ENCODE results near the gene ATP6V0D1. TPM values are rescaled to one million over a fixed set of nuclear protein-coding genes. Genes with fewer than 3 reads are reported as not detected.

ATP6V0D1 gene
- total RNA-seq, 6 experiments from 2014 or later, result 102 to 130 (median 118) TPM

DNA sequence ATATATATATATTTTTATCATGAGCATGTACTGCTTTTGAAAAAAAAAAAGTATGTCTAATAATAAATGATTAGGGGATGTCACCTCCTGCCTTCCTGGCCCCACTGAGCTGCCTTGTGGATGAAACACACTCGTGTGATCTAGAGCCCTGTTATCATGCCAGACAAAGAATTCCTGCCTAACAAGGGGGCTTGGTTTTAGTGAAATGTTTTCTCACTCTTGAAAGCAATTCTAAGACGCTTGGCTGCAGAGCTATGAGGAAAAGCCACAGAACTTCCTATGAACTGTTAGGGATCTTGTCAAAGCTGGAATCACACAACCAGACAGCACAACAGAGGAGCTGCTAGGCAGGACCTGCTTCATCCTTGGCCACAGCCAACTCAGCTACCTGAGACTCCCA lies 68.7 kb downstream of the ATP6V0D1 start:
- Mint-ChIP-seq H3K4me3 (no peak overlapping the region), H3K4me1 (ENCODE audit: low read depth) (peaks cover 29% of the 10 kb centered on the region), H3K36me3 (ENCODE audit: low read depth) (no peaks in the 10 kb centered on the region), H3K27ac (no peak overlapping the region), H3K27me3 (ENCODE audit: insufficient read depth) (peaks cover under 1% of the 10 kb centered on the region; the same call in 1 of the 2 replicates), H3K9me3 (no peaks in the 10 kb centered on the region)
- TF ChIP-seq, protein P1, sequence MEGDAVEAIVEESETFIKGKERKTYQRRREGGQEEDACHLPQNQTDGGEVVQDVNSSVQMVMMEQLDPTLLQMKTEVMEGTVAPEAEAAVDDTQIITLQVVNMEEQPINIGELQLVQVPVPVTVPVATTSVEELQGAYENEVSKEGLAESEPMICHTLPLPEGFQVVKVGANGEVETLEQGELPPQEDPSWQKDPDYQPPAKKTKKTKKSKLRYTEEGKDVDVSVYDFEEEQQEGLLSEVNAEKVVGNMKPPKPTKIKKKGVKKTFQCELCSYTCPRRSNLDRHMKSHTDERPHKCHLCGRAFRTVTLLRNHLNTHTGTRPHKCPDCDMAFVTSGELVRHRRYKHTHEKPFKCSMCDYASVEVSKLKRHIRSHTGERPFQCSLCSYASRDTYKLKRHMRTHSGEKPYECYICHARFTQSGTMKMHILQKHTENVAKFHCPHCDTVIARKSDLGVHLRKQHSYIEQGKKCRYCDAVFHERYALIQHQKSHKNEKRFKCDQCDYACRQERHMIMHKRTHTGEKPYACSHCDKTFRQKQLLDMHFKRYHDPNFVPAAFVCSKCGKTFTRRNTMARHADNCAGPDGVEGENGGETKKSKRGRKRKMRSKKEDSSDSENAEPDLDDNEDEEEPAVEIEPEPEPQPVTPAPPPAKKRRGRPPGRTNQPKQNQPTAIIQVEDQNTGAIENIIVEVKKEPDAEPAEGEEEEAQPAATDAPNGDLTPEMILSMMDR (IDR thresholded peaks at IDR 0.05), result no peak
- no peak for DNase-seq

DNA sequence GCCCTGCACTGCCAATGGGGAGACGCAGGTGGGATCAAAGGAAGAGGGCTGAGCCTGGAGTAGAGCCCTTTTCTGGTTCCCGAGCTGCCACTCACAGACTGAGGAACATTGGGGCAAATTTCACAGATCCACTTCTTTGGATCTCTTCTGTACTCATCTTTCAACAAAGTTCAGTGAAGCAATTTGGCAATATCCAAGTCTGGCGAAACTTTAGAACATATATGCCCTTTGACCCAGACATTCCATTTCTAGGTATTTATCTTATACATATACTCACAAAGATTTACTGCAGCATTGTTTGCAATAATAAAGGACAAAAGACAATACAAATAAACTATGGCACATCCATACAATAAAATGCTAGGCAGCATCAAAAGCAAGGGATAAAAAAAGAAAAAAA lies 69.6 kb downstream of the ATP6V0D1 start:
- Mint-ChIP-seq H3K27ac (no peak overlapping the region), H3K9me3 (no peaks in the 10 kb centered on the region), H3K36me3 (ENCODE audit: low read depth) (no peaks in the 10 kb centered on the region), H3K27me3 (ENCODE audit: insufficient read depth) (no peaks in the 10 kb centered on the region), H3K4me3 (no peak overlapping the region), H3K4me1 (ENCODE audit: low read depth) (peaks cover 31% of the 10 kb centered on the region)
- DNase-seq, result no peak
- TF ChIP-seq, protein P1 (IDR thresholded peaks at IDR 0.05), result no peak

DNA sequence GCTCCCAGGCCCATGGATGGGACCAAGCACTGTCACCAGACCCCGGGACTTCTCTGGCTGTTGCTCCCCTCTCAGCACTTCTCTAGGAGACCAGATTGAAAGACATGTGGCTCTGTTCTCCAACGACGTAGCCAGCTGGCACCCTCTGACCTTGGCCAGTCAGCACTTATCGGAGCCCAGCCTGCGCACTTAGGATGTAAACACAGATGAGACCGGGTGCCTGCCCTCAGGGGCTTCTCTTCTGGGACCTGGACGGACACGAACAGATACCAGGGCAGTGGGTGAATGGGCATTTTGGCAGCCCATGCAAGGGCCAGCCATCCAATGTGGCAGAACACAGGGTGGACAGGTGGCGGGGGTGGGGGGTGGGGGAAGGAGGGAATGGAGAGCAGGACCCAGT lies 71.3 kb downstream of the ATP6V0D1 start:
- TF ChIP-seq, protein P1 (IDR thresholded peaks at IDR 0.05), result no peak
- no peak for DNase-seq
- Mint-ChIP-seq H3K4me3 (no peak overlapping the region), H3K4me1 (ENCODE audit: low read depth) (peaks cover 42% of the 10 kb centered on the region), H3K27ac (no peak overlapping the region), H3K36me3 (ENCODE audit: low read depth) (no peaks in the 10 kb centered on the region), H3K9me3 (no peaks in the 10 kb centered on the region), H3K27me3 (ENCODE audit: insufficient read depth) (no peaks in the 10 kb centered on the region)

DNA sequence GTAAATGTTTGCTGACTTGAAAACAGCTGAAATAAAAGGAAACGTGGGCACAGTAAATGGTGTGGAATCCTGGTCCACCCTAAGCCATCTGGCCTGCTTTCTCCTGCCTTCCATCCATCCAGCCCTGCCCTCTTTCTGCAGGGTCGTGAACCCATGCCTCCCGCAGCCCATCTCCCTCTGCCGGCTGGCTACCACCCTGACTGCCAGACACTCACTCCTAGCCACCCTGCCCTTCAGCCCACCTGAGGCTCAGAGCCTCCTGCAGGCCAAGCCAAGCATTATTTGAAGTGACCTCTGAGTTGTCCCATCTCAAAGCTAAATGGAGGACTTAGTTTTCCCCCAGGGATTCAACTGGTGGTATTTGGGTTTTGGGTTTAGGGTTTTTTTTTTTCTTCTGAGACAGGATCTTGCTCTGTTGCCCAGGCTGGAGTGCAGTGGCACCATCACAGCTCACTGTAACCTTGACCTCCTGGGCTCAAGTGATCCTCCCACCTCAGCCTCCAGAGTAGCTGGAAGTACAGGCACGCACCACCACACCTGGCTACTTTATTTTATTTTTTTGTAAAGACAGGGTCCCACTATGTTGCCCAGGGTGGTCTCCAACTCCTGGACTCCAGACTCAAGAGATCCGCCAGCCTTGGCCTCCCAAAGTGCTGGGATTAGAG lies 73.0 kb downstream of the ATP6V0D1 start:
- H3K9me3 Mint-ChIP-seq, result no peaks in the 10 kb centered on the region
- no peaks in the 10 kb centered on the region for H3K27me3 Mint-ChIP-seq (ENCODE audit: insufficient read depth)
- no peaks in the 10 kb centered on the region for H3K36me3 Mint-ChIP-seq (ENCODE audit: low read depth)
- H3K4me3 Mint-ChIP-seq, result no peak overlapping the region
- peak overlapping the region; percentile 95 for H3K27ac Mint-ChIP-seq
- H3K4me1 Mint-ChIP-seq (ENCODE audit: low read depth), result peaks cover 35% of the 10 kb centered on the region
- DNase-seq, result no peak
- TF ChIP-seq, protein P1 (IDR thresholded peaks at IDR 0.05), result no peak

DNA sequence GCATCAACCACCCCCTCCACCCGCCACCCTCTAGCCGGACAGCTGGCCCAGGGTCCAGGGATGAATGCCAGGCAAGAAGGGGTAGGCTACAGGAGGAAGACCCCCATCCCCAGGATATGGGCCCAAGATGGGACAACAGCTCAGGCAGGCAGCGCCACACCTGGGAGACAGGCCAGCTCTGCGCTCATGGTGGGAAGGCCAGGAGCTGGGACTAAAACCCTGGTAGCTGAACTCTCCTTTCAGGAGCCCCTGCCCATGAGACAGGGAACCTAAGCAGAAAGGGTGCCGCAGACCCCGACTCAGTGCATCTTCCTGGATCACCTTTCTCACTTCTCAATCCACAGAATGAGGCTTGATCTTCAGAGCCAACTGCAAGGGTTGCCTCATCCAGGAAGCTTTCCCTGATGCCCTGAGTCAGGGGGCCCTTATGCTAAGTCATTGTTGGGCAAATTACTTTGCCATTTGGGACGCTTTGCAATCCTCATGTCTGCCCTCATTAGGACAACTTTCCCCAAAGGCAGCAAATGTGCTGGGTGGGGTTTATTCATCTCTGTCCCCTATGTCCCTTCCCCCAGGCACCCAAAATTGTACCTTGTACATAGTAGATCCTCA lies 73.7 kb downstream of the ATP6V0D1 start:
- peaks cover 35% of the 10 kb centered on the region for H3K4me1 Mint-ChIP-seq (ENCODE audit: low read depth)
- no peak for DNase-seq
- peaks cover under 1% of the 10 kb centered on the region; the same call in 1 of the 2 replicates for H3K27me3 Mint-ChIP-seq (ENCODE audit: insufficient read depth)
- peak overlapping the region; percentile 24; the same call in 1 of the 2 replicates for H3K4me3 Mint-ChIP-seq
- no peaks in the 10 kb centered on the region for H3K9me3 Mint-ChIP-seq
- TF ChIP-seq, protein P1 (IDR thresholded peaks at IDR 0.05), result no peak
- H3K27ac Mint-ChIP-seq, result peak overlapping the region; percentile 95
- no peaks in the 10 kb centered on the region for H3K36me3 Mint-ChIP-seq (ENCODE audit: low read depth)
